Raji (cell line): ENCODE measurements around the gene SNX10.
A peak's percentile ranks its signal among the peaks of the same experiment; 100 is the strongest.

Experiments
- POLR2A ChIP-seq: IDR thresholded peaks from 2 replicates; pipeline ENCODE4 v1.6.1; 2011; ENCODE audit warnings: low read depth, low read length, control low read depth; ENCODE audit not compliant: insufficient read depth

The SNX10 gene

DNA sequence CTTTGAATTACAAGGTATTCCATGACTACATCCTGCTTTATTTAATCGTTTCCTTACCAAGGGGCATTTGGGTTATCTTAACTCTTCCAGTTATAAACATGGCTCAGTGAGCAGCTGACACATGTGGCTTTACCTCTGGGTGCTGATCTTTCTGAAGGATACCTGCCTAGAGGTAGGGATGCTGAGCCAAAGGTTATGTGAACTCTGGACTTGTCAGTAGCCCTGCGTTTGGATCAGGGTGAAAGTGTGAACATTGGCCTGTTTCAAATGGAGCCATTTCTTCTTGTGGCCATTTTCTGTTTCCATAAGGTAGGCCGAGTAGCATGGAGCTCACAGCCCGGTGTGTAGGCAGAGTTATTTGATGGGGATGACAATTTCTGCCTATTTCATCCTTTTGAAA lies 29.2 kb downstream of the SNX10 start:
- TF ChIP-seq POLR2A, result no peak

DNA sequence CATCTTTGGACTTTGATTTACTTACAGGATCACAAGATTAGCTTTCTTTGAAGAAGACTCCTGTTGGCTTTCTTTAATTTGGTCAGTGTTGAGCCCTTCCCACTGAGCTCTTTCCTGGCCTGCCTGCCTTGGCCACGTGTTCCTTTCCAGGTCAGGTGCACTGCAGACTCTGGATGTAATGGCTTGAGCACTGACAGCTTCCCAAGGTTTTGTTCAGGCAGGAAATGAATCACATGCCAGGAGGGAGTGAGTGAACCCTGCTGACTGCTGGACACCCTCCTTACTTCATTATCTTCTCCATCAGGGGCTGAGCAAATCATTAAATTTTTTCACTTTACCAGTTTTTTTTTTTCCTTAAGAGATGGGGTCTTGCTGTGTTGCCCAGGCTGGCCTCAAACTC lies 29.8 kb downstream of the SNX10 start:
- no peak for TF ChIP-seq POLR2A

DNA sequence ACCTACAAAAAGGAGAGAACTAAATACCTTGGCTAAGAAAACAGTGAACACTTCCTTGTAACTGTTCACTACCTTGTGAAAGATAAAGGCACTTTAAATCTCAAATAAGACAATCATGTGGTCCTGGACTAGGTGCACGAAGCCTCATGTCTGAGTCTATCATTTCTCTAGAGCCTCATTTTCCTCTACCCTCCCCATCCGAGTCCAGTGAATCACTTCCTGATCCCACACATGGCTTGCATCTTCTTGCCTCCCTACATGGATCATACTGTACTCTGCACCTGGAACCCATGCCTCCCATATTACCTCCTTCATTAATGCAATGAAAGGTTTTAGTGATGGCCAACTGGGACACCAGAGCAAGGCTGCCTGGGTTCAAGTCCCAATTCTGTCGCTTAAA lies 34.5 kb downstream of the SNX10 start:
- TF ChIP-seq POLR2A, result no peak

DNA sequence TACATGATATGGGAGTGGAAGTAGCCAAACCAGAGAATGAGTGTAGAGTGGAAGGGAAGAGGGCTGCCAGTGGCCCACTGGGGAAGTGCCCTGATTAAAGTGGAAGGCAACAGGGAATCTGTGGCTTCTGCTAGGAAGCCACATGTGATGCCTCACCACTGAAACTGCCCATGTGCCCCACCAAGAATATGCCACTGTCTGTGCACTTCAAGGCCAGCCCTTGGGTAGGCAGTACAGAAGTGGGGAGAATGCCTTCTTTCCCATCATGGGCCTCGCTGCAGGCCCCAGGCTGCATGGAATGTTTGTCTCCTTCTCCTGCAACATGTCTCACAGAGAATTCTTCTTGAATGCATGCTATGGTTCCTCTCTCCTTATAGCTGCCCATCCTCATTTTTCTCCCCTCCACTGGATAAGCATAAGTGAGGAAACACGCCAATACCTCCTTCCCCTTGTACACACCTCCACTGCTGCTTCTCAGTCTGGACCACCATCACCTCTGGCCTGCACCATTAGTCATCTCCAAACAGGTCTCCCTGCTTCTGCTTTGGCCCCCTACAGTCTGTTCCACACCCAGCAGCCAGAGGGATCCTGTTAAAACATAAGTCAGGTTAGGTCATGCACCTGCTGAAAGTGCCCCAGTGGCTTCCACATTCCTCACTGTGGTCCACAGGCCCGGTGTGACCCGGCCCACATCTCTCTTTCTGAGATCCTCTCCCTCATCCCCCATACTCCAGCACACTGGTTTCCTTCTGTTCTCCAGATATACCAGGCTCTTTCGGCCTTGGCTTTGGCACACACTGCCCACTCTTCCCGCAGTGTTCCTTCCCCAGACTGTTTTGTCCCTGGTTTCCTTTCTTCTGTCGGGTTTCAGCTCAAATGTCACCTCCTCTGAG lies 37.1 kb downstream of the SNX10 start:
- TF ChIP-seq POLR2A, result no peak

DNA sequence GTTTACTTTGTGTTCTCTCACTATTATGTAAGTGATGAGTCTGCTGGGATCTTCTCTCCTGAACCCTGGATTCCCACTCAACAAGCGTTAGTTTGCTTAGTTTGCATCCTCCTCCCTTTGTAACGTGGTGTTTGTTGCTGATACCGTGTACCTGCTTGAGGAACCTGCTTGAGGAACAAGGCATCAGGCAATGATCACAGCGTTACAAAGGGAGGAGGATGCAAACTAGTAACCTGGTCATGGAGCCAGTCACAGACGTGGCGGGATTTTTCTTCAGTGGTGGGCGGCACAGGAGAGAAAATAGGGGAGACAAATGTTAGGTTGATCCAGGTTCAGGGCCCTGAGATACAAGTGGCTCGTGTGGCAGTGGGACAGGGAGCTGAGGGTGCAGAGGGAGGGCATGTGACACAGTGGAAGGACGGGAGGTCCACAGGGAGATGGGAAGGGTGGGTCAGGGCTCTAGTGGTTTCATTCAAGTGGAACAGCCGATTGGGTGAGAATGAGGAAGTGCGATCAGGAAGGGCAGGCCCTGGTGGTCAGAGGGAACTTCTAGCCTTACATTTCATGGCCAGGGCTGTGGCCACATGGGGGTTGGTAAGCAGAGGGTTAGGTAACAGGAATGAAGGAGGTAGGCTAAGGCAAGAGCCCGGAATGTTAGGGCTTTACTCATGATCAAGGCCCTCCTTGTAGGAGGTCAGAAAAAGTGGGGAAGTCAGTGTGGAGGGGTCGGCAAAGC lies 38.0 kb downstream of the SNX10 start:
- 0 out of 2 replicates have a peak, but pooled peaks have one; percentile 16 for TF ChIP-seq POLR2A

DNA sequence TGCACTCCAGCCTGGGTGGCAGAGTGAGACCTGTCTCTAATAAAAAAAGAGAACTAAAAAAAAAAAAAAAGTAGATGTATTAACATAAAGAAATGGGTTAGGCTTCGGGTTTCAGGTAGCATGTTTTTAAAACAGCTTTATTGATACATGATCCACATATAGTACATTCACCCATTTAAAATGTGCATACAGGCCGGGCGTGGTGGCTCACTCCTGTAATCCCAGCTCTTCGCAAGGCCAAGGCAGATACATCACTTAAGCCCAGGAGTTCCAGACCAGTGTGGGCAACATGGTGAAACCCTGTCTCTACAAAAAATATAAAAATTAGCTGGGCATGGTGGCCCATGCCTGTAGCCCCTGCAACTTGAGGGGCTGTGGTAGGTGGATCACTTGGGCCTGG lies 39.5 kb downstream of the SNX10 start:
- no peak for TF ChIP-seq POLR2A

DNA sequence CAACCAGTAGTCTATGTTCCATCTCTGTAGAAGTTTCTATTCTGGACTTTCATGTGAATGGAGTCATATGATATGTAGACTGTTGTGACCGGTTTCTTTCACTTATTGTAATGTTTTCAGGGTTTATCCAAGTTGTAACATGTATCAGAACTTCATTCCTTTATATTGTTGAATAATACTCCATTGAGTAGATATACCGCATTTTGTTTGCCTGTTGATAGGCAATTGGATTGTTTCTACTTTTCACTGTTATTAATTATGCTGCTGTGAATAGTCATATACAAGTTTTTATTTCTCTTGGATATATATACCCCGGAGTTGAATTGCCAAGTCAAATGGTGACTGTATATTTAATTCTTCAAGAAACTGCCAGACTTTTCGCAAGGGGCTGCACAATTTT lies 40.1 kb downstream of the SNX10 start:
- no peak for TF ChIP-seq POLR2A

DNA sequence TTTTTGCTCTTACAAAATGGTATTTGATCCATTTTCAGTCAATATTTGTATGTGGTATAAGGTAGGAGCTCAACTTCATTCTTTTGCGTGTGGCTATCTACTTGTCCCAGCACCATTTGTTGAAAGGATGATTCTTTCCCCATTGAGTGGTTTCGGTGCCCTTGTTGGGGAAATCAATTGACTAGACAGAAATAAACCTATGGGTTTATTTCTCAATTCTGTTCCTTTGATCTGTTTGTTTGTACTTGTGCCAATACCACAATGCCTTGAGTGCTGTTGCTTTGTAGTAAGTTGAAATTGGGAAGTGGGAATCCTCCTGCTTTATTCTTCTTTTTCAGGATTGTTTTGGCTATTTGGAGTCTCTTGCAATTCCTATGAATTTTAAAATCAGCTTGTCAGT lies 41.0 kb downstream of the SNX10 start:
- no peak for TF ChIP-seq POLR2A

DNA sequence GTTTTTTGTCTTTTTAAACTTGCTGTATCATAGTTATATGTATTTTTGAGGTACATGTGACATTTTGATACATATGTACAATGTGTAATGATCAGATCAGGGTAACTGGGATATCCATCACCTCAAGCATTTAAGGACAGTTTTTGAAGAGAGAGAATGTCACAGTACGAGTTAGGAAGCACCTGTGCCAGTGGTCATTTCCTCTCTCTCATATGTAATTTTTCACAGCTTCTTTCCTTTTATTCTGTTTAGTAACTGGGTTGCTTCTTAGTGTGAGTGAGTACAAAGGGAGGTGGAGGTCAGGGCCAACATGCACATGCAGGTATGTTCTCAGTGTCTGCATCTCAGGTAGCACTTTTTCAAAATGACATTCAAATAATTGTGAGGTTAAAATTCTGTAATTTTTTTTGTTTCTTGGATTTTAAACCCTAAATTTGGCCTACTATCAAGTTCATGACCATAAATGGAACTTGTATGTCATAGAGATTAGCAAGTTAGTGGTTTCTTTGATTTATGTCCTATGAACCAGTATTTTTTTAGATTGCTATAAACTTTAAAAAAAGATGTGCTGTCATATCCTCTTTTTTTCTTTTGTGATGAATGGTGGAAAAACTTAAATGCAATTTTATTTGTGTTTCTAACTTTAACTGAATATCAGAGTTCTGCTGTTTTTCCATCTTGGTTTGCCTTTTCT lies 42.7 kb downstream of the SNX10 start:
- no peak for TF ChIP-seq POLR2A

DNA sequence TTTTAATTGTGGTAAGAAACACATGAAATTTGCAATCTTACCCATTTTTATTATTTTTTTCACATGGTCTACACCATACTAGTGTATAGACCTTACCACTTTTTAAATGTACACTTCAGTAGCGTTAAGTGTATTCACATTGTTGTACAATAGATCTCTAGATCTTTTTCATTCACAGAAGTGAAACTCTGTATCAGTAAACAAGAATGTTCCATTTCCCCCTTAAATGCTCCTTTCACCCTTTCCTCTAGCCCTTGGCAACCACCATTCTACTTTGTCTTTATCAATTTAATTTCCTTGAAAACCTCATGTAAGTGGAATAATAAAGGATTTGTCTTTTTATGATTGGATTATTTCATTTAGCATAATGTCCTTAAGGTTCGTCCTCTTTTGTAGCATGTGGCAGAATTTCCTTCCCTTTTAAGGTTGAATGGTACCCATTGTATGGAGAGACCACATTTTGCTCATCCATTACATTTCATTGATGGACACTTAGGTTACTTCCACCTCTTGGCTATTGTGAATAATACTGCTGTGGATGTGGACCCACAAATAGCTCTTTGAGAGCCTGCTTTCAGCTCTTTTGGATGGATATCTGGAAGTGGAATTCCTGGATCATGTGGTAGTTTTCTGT lies 45.7 kb downstream of the SNX10 start:
- no peak for TF ChIP-seq POLR2A

DNA sequence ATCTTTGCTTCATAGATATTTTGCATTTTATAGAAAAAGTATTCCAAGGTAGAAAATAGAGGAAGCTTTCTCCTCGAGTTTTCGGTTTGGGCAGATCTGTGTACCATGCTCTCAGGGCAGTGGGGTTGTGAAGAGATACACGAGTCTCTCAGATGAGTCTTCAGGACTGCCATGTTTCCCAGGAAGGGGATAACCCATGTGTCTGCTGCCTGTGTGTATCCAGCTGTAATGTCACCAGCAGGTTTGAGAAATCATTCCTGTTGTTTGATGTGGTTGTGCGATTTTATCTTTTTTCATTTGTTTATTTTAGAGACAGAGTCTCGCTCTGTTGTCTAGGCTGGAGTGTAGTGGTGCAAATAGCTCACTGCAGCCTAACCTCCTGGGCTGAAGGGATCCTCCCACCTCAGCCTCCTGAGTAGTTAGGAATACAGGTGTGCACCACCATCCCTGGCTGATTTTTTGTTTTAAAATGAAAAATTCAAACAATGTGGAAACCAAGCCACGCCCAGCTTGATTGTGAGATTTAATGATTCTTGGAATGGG lies 48.9 kb downstream of the SNX10 start:
- no peak for TF ChIP-seq POLR2A

DNA sequence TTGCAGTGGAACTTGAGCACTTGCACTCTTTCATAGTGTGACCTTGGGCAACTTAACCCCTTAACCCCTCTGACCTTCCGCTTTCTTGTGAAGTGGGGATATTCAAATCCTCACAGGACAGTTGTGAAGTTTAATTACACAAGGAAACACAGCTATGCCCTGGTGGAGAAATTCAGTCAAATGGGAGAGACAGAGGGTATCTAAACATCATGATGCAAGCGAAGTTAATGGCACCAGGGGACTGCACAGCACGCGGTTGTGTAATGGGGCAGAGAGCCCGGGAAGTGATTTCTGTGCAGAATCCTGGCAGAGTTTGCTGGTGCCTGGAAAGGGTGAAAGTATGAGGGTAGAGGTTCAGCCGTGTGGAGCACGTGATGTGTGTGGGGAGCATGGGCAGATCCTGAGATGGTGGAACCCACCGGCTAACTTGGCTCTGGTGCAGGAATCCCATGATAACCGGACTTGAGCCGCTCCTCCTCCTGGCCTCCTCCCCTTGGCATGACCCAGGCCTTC lies 51.7 kb downstream of the SNX10 start:
- TF ChIP-seq POLR2A, result no peak

DNA sequence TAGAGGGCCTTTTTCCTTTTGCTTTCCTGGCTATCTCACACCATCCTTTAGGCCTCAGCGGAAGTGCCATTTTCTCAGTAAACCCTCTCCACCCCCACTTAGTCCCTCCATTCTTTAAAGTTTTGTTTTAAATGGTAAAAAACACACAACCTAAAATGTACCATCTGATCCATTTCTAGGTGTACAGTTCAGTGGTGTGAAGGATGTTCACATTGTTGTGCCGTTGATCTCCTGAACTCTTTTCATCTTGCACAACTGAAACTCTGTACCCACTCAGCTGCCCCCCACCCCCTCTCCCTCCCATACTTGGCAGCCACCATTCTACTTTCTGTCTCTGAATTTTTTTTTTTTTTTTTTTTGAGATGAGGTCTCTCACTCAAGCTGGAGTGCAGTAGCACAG lies 52.2 kb downstream of the SNX10 start:
- TF ChIP-seq POLR2A, result no peak

DNA sequence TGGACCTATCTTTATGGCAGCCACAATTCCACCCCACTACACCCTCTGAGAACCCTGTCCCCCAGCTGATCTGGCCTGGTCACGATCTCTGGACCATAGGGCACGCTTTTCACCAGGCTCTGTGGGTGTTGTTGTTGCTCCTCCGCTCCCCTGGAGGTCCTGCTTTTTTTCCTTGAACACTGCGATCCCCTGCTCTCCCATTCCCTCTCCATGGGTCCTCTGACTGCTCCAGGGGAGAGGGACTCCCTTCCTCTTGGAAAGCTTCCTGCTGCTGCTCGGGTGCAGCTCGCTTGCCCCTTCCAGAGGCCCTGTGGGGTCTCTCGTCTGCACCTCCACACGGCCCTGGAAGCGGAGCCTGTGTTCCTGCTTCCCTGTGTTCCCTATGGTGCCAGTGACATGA lies 53.5 kb downstream of the SNX10 start:
- no peak for TF ChIP-seq POLR2A

DNA sequence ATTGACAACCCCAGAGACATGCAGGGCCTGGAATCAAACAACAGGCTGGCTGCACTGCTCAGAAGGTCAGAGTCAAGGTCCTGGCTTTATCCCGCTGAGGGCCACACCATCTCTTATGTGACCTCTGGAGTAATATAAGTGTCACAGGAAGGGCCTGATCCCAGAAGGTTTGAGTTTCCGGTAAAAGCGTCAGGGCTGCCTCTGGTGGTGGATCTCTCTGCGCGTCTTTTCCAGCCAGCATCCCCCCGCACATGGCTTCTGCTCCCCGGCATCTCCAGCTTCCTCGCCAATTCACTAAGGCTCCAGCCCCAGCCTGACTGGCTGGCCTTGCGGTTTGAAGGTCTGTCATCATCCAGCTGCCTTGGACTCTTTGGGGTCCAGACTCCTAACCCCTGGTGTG lies 54.2 kb downstream of the SNX10 start:
- TF ChIP-seq POLR2A, result no peak
